SIG-M5 treated with dmso at 0.1 percent for 504 hours (cell line): ENCODE results near the gene PRRG4.
"Not testable (repeated sequence)": the region's sequence is repeated elsewhere in the genome, so short reads cannot be mapped to it uniquely, and the experiment has no call there.

Source experiments
- DNase-seq: peaks from one replicate; lab custom pipeline; 2025; ENCODE audit not compliant: unreplicated experiment; lab: John Stamatoyannopoulos, UW

The PRRG4 gene

DNA sequence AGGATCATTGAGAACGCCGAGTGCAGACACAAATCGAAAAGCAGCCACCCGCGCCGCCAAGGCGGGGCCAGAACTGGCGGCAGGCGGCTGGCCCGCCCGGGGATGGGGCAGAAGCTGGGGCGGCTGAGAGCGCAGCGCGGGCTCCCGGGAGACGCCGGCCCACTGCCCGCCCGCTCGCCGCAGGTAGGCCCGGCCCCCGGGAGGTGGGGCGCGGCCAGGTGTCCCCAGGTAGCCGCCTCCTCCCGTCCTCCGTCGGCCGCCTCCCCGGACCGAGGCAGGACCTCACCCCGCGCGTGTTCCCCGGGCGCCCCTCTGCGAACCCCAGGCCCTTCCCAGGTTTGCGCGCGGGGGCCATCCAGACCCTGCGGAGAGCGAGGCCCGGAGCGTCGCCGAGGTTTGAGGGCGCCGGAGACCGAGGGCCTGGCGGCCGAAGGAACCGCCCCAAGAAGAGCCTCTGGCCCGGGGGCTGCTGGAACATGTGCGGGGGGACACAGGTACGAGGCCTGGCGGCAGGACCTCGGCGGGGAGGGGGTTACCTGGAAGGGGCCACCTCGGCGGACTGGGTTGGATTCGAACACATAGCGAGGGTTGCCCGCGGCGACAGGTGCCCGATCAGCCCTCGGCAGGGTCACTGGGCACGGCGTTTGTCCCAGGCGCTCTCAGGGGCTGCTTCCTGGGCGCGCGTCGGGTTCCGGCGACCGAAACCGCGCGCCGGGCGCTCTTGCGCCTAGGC is at the start of gene PRRG4:
TSS of gene PRRG4 (plus strand) at position 248 of the 733 bp plus-strand sequence. CDS start 603 bp downstream, outside the sequence.
- peak; percentile 79 for DNase-seq

GRCh38 chr11:32780839-32781238 is 48.9 kb upstream of the PRRG4 start:
- not testable (repeated sequence) for DNase-seq

- no peak for DNase-seq
These were observed 48.0 kb upstream of the PRRG4 start for GRCh38 chr11:32781721-32782120.

DNA sequence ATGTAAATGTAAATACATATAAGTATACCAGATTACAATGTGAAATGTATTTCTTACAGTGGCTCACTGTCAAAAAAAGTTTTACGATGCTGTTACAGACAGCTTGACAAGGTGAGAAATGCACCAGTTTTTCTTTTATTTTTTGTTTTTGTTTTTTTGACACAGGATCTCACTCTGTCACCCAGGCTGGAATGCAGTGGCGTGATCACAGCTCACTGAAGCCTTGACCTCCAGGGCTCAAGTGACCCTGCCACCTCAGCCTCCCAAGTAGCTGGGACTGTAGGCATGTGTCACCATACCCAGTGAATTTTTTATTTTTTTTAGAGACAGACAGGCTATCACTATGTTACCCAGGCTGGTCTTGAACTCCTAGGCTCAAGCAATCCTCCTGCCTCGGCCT is 44.5 kb upstream of the PRRG4 start:
- no peak for DNase-seq

GRCh38 chr11:32786811-32787210 is 42.9 kb upstream of the PRRG4 start:
- DNase-seq = no peak

GRCh38 chr11:32790916-32791315 is 38.8 kb upstream of the PRRG4 start:
- DNase-seq = no peak

- DNase-seq = no peak
These were observed 37.4 kb upstream of the PRRG4 start for GRCh38 chr11:32792111-32792947.

DNA sequence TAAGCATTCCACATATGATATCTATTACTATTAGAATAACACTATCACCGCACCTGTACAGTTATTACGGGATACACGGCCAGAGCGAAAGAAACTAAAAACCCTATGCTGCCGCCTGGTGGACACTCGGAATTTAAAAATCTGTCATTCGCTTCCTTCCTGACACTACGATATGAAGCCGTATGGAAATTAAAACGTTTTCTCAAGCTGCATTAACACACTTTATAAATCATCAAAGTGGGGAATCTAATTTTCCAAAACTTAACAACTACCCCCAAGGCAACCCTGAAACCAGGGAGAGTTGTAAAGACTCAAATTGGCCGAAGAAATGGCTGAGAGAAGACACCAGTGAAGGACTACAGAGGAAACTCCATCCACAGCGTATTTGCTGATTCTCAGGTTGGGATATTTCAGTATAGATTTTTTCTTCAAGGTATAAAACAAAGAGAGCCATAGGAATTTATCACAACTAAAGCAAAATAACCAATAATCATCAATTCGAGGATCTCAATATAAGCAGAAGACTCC is 36.7 kb upstream of the PRRG4 start:
- peak; percentile 48 for DNase-seq

DNA sequence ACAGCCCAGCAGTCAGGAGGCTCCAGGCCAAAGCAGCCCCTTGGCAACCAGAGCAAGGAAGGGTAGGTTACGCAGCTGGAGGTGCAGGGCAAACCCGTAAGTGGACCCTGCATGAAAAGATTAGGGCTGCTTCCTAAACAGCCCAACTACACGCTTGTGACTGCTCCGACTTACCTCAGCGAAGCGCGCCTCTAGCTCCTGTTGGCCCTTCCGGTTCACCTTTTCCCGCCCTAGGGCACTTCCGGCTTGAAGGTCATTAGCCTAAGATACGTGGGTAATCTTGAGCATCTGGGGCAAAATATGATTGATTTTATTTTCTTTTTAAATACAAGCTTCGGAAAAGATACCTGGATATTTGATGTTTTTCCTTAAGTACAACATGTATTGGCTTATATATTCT is 35.3 kb upstream of the PRRG4 start, which contains the start of gene CCDC73:
TSS of gene CCDC73 (minus strand) at position 224 of the 400 bp plus-strand sequence. CDS start 34,419 bp downstream, outside the sequence.
- no peak for DNase-seq

DNA sequence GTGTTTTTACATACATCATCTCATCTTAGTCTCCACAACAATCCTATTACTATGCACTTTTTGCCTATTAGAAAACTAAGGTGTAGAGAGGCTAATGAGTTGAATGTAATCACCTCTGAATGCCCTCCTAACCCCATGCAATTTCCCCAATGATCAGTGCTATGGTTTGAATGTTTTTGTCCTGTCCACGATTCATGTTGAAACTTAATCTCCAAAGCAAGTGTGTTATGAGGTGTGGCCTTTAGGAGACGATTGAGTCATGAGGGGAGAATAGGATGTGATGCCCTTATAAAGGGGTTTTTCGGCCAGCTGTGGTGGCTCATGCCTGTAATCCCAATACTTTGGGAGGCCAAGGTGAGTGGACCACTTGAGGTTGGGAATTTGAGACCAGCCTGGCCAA is 33.3 kb upstream of the PRRG4 start:
- no peak for DNase-seq

GRCh38 chr11:32809313-32809712 is 20.4 kb upstream of the PRRG4 start:
- peak; percentile 84 for DNase-seq

- no peak for DNase-seq
These were observed 12.4 kb upstream of the PRRG4 start for GRCh38 chr11:32817181-32817851.

DNA sequence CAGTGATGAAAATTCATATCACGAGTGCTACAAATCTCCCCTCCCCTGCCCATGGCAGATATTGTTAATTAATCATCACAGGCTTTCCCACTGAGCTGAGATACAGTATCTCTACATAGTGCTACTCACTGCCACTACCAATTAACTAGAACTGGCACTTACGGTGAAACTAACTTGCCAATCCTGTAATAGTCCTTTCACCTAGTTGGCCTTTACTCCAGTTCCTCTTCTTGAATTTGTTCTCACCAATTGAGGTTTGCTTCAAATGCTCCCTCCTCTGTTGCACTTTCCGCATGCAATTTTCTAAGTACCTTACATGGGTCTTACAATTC is 11.9 kb upstream of the PRRG4 start:
- no peak for DNase-seq

DNA sequence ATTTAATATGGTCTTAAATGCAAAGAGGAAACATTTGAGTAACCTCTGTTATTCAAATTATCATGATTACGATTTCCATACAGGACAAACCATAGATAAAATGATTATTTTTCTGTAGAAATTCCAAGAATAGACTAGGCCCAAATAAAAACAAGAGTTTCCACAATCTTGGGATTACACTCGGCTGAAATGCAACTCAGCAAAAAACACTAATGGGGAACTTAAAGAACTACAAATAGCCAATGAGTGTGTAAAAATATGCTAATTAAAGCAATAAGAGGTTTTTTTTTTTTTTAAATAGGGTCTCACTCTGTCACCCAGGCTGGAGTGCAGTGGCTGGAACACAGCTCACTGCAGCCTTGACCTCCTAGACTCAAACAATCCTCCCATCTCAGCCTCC is 10.5 kb upstream of the PRRG4 start:
- DNase-seq = no peak

- no peak for DNase-seq
These were observed 9.2 kb upstream of the PRRG4 start for GRCh38 chr11:32820497-32820896.

DNA sequence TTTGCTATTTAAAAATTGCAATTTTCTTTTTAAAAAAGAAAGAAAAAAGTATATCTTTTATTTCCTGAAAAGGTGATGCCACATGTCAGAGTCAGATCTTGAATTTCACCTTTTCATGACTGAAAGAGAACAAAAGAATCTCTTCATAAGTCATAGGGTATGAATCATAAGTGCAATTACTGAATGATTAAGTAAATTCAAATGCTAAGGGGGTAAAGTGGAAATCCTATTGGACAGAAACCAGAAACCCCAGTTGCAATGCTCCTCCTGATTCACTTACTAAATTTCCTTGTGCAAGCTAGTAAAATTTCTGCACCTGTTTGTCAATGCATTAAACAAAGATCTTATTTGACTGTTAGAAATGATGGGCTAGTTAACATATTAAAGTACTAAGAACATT is 8.2 kb upstream of the PRRG4 start:
- DNase-seq = no peak

- no peak for DNase-seq
These were observed 7.7 kb upstream of the PRRG4 start for GRCh38 chr11:32821917-32822560.

- peak; percentile 39 for DNase-seq
These were observed 6.1 kb upstream of the PRRG4 start for GRCh38 chr11:32823617-32824016.

- no peak for DNase-seq
These were observed 3.6 kb upstream of the PRRG4 start for GRCh38 chr11:32826113-32826512.

DNA sequence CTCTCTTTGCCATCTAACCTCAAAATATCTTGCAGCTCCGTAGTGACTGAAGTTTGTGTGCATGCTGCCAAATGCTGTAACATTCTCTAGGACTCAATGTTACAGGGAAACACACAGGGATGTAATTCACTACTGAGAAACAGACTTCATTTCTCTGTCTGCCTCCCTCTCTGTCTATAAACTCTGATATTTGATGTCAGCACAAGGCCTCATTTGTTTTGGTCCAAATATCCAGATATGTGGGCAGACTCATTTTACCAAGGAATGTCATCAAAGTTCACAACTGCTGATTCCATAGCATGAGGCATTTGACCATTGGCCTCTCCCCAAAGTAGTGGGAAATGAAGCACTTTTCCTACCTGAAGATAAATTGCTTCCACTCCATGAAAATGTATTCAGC is 2.5 kb upstream of the PRRG4 start:
- DNase-seq = no peak

DNA sequence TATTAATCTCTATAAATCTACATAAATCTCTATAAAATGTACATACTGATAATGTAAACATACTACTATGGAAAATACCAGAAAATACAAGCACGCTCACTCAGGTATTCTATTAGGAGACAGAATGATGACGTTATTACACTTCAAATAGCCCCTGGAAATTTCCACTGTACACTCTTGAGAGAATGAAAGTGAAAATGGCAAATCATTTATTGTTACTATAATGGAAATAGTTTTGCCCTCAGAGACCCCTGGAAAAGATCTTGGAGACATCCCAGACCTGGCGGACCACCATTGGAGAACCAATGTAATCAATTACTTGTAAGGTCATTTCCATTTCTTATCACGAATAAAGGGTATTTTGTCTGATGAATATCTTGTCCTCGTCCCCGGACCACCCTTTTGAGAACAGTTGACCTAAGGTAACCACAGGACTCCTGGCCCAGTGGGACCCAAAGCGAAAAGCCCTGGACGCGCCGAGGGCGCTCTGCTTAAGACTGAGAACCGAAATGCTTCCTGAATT is 509 bp upstream of the PRRG4 start:
- no peak for DNase-seq
